22Rv1 (cell line): Measurements from ENCODE around the gene MRFAP1.
A peak's percentile ranks its signal among the peaks of the same experiment; 100 is the strongest.
"Not testable (repeated sequence)": the region's sequence is repeated elsewhere in the genome, so short reads cannot be mapped to it uniquely, and the experiment has no call there.

ENCODE experiments used
- H3K27ac ChIP-seq: fragments of 450-650 bp; 2 replicates; pipeline ENCODE4 v1.5.1; 2017
- CTCF ChIP-seq: fragments of 450-650 bp; IDR thresholded peaks from 2 replicates; pipeline ENCODE4 v1.5.1; 2017; ENCODE audit warnings: mild to moderate bottlenecking
- ZFX ChIP-seq: fragments of 450-650 bp; IDR thresholded peaks from 2 replicates; pipeline ENCODE4 v1.6.1; 2017; ENCODE audit warnings: antibody characterized with exemption, borderline replicate concordance

Gene MRFAP1

GRCh38 chr4:6622744-6623143 is 17.7 kb upstream of the MRFAP1 start:
- no peak for TF ChIP-seq ZFX
- no peak for TF ChIP-seq CTCF
- H3K27ac ChIP-seq: no peak overlapping the region

GRCh38 chr4:6625256-6625655 is 15.2 kb upstream of the MRFAP1 start:
- peak overlapping the region; percentile 71 for H3K27ac ChIP-seq
- no peak for TF ChIP-seq CTCF
- no peak for TF ChIP-seq ZFX

- no peak for TF ChIP-seq CTCF
- TF ChIP-seq ZFX: no peak
- H3K27ac ChIP-seq: no peak overlapping the region; the same call in 1 of the 2 replicates
Observed at GRCh38 chr4:6626066-6626465, 14.4 kb upstream of the MRFAP1 start.

- TF ChIP-seq ZFX (no peak), CTCF (no peak)
Observed at GRCh38 chr4:6627832-6628231, 12.7 kb upstream of the MRFAP1 start.

GRCh38 chr4:6628484-6628883 is 12.0 kb upstream of the MRFAP1 start:
- H3K27ac ChIP-seq: not testable (repeated sequence)

More at GRCh38 chr4:6627832-6628231, 12.7 kb upstream of the MRFAP1 start:
- no peak overlapping the region for H3K27ac ChIP-seq

GRCh38 chr4:6632125-6632524 is 8.4 kb upstream of the MRFAP1 start:
- peak overlapping the region; percentile 97 for H3K27ac ChIP-seq
- TF ChIP-seq ZFX: no peak
- no peak for TF ChIP-seq CTCF

GRCh38 chr4:6633091-6633906 is 7.2 kb upstream of the MRFAP1 start:
- peak overlapping the region; percentile 97 for H3K27ac ChIP-seq
- no peak for TF ChIP-seq ZFX
- TF ChIP-seq CTCF: 0 out of 2 replicates have a peak, but pooled peaks have one; percentile 22
